ENCODE results near the gene MOB3A. TPM values are rescaled to one million over a fixed set of nuclear protein-coding genes. Genes with fewer than 3 reads are reported as not detected.

MOB3A gene
- polyA plus RNA-seq, 1 donor (not counting 4 experiments of a cell fraction or from before 2014, with no cell fraction given): 34.2 TPM

DNA sequence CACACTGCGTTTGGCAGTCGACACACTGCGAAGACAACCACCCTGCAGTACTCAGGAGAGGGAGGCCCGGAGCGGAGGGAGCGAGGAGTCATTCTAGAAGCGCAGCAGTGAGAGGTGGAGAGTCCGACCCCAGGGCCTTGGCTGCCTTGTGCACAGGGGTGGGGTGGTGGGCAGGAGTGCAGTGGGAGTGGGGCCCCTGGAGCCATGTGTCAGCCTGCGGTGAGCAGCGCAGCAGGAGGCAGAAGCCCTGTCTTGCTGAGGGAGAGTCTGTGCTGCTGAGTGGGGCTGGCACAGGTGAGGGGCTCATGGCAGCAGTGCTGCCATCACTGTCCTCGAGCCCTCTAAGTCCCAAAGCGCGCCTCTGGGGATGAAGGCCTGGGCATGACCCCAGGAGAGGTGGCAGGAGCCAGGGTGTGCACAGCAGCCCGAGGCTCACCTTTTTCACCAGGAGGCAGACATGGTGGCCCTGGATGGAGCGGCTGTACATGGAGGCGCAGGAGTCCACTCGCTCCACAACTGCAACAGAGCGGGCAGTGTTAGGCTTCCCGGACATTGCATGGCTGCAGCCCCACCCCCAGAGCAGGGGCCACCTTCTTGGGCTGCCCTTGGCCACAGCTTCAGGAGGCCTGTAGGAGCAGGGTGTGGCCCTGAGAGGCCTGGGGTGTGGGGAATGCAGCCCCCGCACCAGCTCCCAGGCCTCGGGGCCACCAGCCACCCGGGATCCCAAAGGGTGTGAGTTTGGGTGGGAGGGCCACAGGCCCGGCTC is 12.3 kb upstream of the MOB3A start:
- dilution Hi-C loops (cut with MboI; ENCODE audit: extremely low pct_ligation_motif_present, low sequenced_read_pairs): no loop called here
- Histone ChIP-seq H3K36me3 (ENCODE audit: control insufficient read depth in 2 of 2, extremely low read depth in 1 of 2, insufficient read depth in 2 of 2, low read length in 2 of 2) (peaks cover 42 to 57% of the 10 kb centered on the region in 2 experiments), H3K79me2 (ENCODE audit: control insufficient read depth, insufficient read depth, low read length) (peaks cover 16% of the 10 kb centered on the region), H3K9ac (ENCODE audit: control insufficient read depth, extremely low read depth, insufficient read depth, low read length) (no peak overlapping the region), H2AFZ (ENCODE audit: control insufficient read depth, low read length) (no peak overlapping the region), H3K4me3 (ENCODE audit: control insufficient read depth in 2 of 3, extremely low read depth in 1 of 3, insufficient read depth in 2 of 3, low read depth in 1 of 3, low read length in 3 of 3) (no peak overlapping the region), H3K9me3 (ENCODE audit: control insufficient read depth, low read depth, low read length) (no peaks in the 10 kb centered on the region), H3K4me1 (ENCODE audit: control insufficient read depth, extremely low read depth, insufficient read depth, low read length) (no peaks in the 10 kb centered on the region), H3K4me2 (ENCODE audit: control insufficient read depth, extremely low read depth, insufficient read depth, low read depth, low read length) (no peak overlapping the region), H4K20me1 (ENCODE audit: control insufficient read depth, extremely low read depth, insufficient read depth, low read length) (peaks cover 10% of the 10 kb centered on the region), H3K9me1 (ENCODE audit: control insufficient read depth, extremely low read depth, insufficient read depth, low read length) (no peaks in the 10 kb centered on the region), H3K27me3 (ENCODE audit: control insufficient read depth, extremely low read depth, insufficient read depth, low read length) (no peaks in the 10 kb centered on the region), H3K27ac (ENCODE audit: control insufficient read depth, insufficient read depth, low read length) (no peak overlapping the region)
- TF ChIP-seq, protein P1, sequence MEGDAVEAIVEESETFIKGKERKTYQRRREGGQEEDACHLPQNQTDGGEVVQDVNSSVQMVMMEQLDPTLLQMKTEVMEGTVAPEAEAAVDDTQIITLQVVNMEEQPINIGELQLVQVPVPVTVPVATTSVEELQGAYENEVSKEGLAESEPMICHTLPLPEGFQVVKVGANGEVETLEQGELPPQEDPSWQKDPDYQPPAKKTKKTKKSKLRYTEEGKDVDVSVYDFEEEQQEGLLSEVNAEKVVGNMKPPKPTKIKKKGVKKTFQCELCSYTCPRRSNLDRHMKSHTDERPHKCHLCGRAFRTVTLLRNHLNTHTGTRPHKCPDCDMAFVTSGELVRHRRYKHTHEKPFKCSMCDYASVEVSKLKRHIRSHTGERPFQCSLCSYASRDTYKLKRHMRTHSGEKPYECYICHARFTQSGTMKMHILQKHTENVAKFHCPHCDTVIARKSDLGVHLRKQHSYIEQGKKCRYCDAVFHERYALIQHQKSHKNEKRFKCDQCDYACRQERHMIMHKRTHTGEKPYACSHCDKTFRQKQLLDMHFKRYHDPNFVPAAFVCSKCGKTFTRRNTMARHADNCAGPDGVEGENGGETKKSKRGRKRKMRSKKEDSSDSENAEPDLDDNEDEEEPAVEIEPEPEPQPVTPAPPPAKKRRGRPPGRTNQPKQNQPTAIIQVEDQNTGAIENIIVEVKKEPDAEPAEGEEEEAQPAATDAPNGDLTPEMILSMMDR (optimal IDR thresholded peaks at IDR 0.05 in 1 of 3, IDR thresholded peaks at IDR 0.05 in 1 of 3, conservative IDR thresholded peaks at IDR 0.05 in 1 of 3; ENCODE audit: extremely low read depth in 1 of 3, insufficient read depth in 2 of 3, low read length in 3 of 3): no peak
- TF ChIP-seq EZH2 (IDR thresholded peaks at IDR 0.05; ENCODE audit: low read length): no peak
- FAIRE-seq (no peak), DNase-seq (ENCODE audit: low read depth, low spot score) (no peak)

- Histone ChIP-seq H3K4me1 (ENCODE audit: control insufficient read depth, extremely low read depth, insufficient read depth, low read length) (no peaks in the 10 kb centered on the region), H2AFZ (ENCODE audit: control insufficient read depth, low read length) (no peak overlapping the region), H3K4me2 (ENCODE audit: control insufficient read depth, extremely low read depth, insufficient read depth, low read depth, low read length) (no peak overlapping the region), H3K4me3 (ENCODE audit: control insufficient read depth in 2 of 3, extremely low read depth in 1 of 3, insufficient read depth in 2 of 3, low read depth in 1 of 3, low read length in 3 of 3) (no peak overlapping the region), H3K9ac (ENCODE audit: control insufficient read depth, extremely low read depth, insufficient read depth, low read length) (no peak overlapping the region), H3K9me3 (ENCODE audit: control insufficient read depth, low read depth, low read length) (no peaks in the 10 kb centered on the region), H3K27ac (ENCODE audit: control insufficient read depth, insufficient read depth, low read length) (no peak overlapping the region), H3K79me2 (ENCODE audit: control insufficient read depth, insufficient read depth, low read length) (peaks cover 20% of the 10 kb centered on the region), H3K9me1 (ENCODE audit: control insufficient read depth, extremely low read depth, insufficient read depth, low read length) (no peaks in the 10 kb centered on the region), H3K36me3 (ENCODE audit: control insufficient read depth in 2 of 2, extremely low read depth in 1 of 2, insufficient read depth in 2 of 2, low read length in 2 of 2) (peaks cover 36 to 41% of the 10 kb centered on the region in 2 experiments), H4K20me1 (ENCODE audit: control insufficient read depth, extremely low read depth, insufficient read depth, low read length) (peaks cover 10% of the 10 kb centered on the region), H3K27me3 (ENCODE audit: control insufficient read depth, extremely low read depth, insufficient read depth, low read length) (no peaks in the 10 kb centered on the region)
- FAIRE-seq (no peak), DNase-seq (ENCODE audit: low read depth, low spot score) (no peak)
- dilution Hi-C loops (cut with MboI; ENCODE audit: extremely low pct_ligation_motif_present, low sequenced_read_pairs): no loop called here
- TF ChIP-seq, protein P1 (optimal IDR thresholded peaks at IDR 0.05 in 1 of 3, IDR thresholded peaks at IDR 0.05 in 1 of 3, conservative IDR thresholded peaks at IDR 0.05 in 1 of 3; ENCODE audit: extremely low read depth in 1 of 3, insufficient read depth in 2 of 3, low read length in 3 of 3): no peak
- no peak for TF ChIP-seq EZH2 (IDR thresholded peaks at IDR 0.05; ENCODE audit: low read length)
Observed at GRCh38 chr19:2103045-2103707, 7.0 kb upstream of the MOB3A start.
